Bronchial epithelial cell (primary cell): ENCODE results near the gene LRIT1. TPM values are rescaled to one million over a fixed set of nuclear protein-coding genes. Genes with fewer than 3 reads are reported as not detected.

Experiments used
- DNase-seq: peaks from one replicate; pipeline ENCODE4 v3.0.0-alpha.2; 2010; ENCODE audit warnings: low read depth
- FAIRE-seq: peaks from 2 replicates; lab custom pipeline; 2011; peaks lifted over from hg19 to GRCh38; lab: Jason Lieb, UNC
- H3K27me3 ChIP-seq: 2 replicates; pipeline ENCODE4 v1.5.1; 2011; ENCODE audit warnings: low read length; ENCODE audit not compliant: control insufficient read depth, insufficient read depth
- H3K36me3 ChIP-seq: 2 replicates; pipeline ENCODE4 v1.5.1; 2011; ENCODE audit warnings: low read length; ENCODE audit not compliant: control insufficient read depth, insufficient read depth
- H3K4me3 ChIP-seq: 2 replicates; pipeline ENCODE4 v1.5.1; 2011; ENCODE audit warnings: mild to moderate bottlenecking, low read depth, low read length, control low read depth
- total RNA-seq: library from RNA; depleted of rRNA; stranded (reverse); fragments of >200 nt; gene quantifications from 2 replicates; pipeline ENCODE4 v1.2.1, GENCODE V29; 2014
- TF ChIP-seq, protein P1 (sequence below): IDR thresholded peaks from 2 replicates; pipeline ENCODE4 v1.5.1; 2011; ENCODE audit warnings: mild to moderate bottlenecking, moderate library complexity, low read length, control low read depth, inconsistent platforms; ENCODE audit not compliant: insufficient read depth, severe bottlenecking

The LRIT1 gene
- total RNA-seq, 1 donor from 2014 or later, result not detected

DNA sequence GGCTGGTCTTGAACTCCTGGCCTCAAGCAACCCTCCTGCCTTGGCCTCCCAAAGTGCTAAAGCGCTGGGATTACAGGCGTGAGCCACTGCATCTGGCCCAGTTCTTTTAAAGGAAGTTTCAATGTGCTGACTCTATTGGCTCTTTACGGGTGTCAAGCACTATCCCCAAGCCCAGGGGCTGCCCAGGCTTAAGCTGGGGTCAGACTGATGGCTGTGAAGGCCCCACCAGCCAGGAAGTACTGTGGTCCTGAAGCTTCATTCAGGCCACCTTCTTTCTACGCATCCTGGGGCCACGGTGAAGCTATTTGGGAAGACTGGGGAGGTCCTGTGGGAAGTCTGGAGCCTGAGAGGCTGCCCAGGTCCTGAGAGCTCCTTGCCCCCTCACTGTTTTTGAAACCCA lies 59.7 kb downstream of the LRIT1 start:
- TF ChIP-seq, protein P1, sequence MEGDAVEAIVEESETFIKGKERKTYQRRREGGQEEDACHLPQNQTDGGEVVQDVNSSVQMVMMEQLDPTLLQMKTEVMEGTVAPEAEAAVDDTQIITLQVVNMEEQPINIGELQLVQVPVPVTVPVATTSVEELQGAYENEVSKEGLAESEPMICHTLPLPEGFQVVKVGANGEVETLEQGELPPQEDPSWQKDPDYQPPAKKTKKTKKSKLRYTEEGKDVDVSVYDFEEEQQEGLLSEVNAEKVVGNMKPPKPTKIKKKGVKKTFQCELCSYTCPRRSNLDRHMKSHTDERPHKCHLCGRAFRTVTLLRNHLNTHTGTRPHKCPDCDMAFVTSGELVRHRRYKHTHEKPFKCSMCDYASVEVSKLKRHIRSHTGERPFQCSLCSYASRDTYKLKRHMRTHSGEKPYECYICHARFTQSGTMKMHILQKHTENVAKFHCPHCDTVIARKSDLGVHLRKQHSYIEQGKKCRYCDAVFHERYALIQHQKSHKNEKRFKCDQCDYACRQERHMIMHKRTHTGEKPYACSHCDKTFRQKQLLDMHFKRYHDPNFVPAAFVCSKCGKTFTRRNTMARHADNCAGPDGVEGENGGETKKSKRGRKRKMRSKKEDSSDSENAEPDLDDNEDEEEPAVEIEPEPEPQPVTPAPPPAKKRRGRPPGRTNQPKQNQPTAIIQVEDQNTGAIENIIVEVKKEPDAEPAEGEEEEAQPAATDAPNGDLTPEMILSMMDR, result no peak
- Histone ChIP-seq H3K4me3 (no peak overlapping the region), H3K36me3 (no peaks in the 10 kb centered on the region), H3K27me3 (no peaks in the 10 kb centered on the region)
- FAIRE-seq, result no peak
- no peak for DNase-seq

Other genes starting within 250 kb of the LRIT1 start
- 415 and 431 TPM in 2 replicates for gene GHITM, start 102.0 kb downstream of the LRIT1 start, total RNA-seq
- 0.53 and 2.6 TPM in 2 replicates for gene GPR15LG, start 67.7 kb downstream of the LRIT1 start, total RNA-seq
- gene CDHR1, start 47.0 kb downstream of the LRIT1 start, total RNA-seq, result 0.53 and 0.90 TPM in 2 replicates
- gene LRIT2, start 16.0 kb downstream of the LRIT1 start, total RNA-seq, result not detected in 2 replicates
- not detected in 2 replicates for gene RGR, start 3.5 kb upstream of the LRIT1 start, total RNA-seq
- 22.4 and 25.2 TPM in 2 replicates for gene CCSER2, start 87.0 kb upstream of the LRIT1 start, total RNA-seq